22Rv1 (cell line): Measurements from ENCODE around the gene NPEPPS.

ENCODE experiments used
- ZFX ChIP-seq: fragments of 450-650 bp; IDR thresholded peaks from 2 replicates; pipeline ENCODE4 v1.6.1; 2017; ENCODE audit warnings: antibody characterized with exemption, borderline replicate concordance
- TF ChIP-seq, protein P1 (sequence below): fragments of 450-650 bp; IDR thresholded peaks from 2 replicates; pipeline ENCODE4 v1.5.1; 2017; ENCODE audit warnings: mild to moderate bottlenecking

DNA sequence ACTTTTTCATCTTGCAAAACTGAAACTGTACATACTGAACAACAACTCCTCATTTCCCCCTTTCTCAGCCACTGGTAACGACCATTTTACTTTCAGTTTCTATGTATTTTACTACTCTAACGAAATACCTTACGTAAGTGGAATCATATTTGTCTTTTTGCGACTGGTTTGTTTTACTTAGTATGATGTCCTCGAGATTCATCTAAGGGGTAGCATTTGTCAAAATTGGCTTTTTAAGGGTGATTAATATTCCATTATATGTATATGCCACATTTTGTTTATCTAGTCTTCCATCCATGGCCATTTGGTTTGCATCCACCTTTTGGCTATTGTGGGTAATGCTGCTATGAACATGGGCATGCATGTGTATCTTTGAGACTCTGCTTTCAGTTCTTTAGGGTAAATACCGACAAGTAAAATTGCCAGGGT is 129.2 kb downstream of the NPEPPS start:
- TF ChIP-seq, protein P1, sequence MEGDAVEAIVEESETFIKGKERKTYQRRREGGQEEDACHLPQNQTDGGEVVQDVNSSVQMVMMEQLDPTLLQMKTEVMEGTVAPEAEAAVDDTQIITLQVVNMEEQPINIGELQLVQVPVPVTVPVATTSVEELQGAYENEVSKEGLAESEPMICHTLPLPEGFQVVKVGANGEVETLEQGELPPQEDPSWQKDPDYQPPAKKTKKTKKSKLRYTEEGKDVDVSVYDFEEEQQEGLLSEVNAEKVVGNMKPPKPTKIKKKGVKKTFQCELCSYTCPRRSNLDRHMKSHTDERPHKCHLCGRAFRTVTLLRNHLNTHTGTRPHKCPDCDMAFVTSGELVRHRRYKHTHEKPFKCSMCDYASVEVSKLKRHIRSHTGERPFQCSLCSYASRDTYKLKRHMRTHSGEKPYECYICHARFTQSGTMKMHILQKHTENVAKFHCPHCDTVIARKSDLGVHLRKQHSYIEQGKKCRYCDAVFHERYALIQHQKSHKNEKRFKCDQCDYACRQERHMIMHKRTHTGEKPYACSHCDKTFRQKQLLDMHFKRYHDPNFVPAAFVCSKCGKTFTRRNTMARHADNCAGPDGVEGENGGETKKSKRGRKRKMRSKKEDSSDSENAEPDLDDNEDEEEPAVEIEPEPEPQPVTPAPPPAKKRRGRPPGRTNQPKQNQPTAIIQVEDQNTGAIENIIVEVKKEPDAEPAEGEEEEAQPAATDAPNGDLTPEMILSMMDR: no peak
- TF ChIP-seq ZFX: no peak
